Natural killer cell (primary cell): Measurements from ENCODE around the gene ZFHX3. TPM values are rescaled to one million over a fixed set of nuclear protein-coding genes. Genes with fewer than 3 reads are reported as not detected.

Experiments
- ATAC-seq, 3 donors: fragments of 150-1000 bp in 2 of 3; fragments of 200-7000 bp in 1 of 3; cut with Tn5 transposase; 1 replicate in 1 of 3; 2 replicates in 2 of 3; pipeline ENCODE4 v1.10.0; 2021; ENCODE audit warnings: mild to moderate bottlenecking in 2 of 3, moderate library complexity in 2 of 3
- DNase-seq, 2 donors: peaks; one replicate each; pipeline versions ENCODE4 v3.0.0 to v3.0.0-alpha.2; 2013 to 2021; ENCODE audit warnings: mixed read lengths in 1 of 2
- H3K27ac ChIP-seq: one replicate; pipeline ENCODE4 v1.5.1; 2013; ENCODE audit warnings: mild to moderate bottlenecking, low read length
- H3K27me3 ChIP-seq: one replicate; pipeline ENCODE4 v1.6.1; 2013; ENCODE audit warnings: low read length; ENCODE audit not compliant: control insufficient read depth, insufficient read depth
- H3K36me3 ChIP-seq: one replicate; pipeline ENCODE4 v1.6.1; 2013; ENCODE audit warnings: low read length; ENCODE audit not compliant: control insufficient read depth, insufficient read depth
- H3K4me1 ChIP-seq: one replicate; pipeline ENCODE4 v1.6.1; 2013; ENCODE audit warnings: low read length; ENCODE audit not compliant: control insufficient read depth, insufficient read depth
- H3K4me3 ChIP-seq: one replicate; pipeline ENCODE4 v1.5.1; 2013; ENCODE audit warnings: low read length
- H3K9me3 ChIP-seq: one replicate; pipeline ENCODE4 v1.6.1; 2013; ENCODE audit warnings: low read length; ENCODE audit not compliant: control insufficient read depth, insufficient read depth
- H3K27ac Mint-ChIP-seq, 2 donors: one replicate each; pipeline ENCODE4 v1.8.0; 2022; ENCODE audit warnings: mild to moderate bottlenecking in 2 of 2, mixed read lengths in 2 of 2, moderate library complexity in 1 of 2
- H3K27me3 Mint-ChIP-seq, 2 donors: one replicate each; pipeline ENCODE4 v1.8.0; 2022; ENCODE audit warnings: low read depth in 2 of 2, mixed read lengths in 2 of 2
- H3K36me3 Mint-ChIP-seq: one replicate; pipeline ENCODE4 v1.8.0; 2022; ENCODE audit warnings: mixed read lengths
- H3K4me1 Mint-ChIP-seq, 2 donors: one replicate each; pipeline ENCODE4 v1.8.0; 2022; ENCODE audit warnings: mixed read lengths in 2 of 2
- H3K4me3 Mint-ChIP-seq: one replicate; pipeline ENCODE4 v1.8.0; 2022; ENCODE audit warnings: mild to moderate bottlenecking, moderate library complexity, mixed read lengths
- H3K9me3 Mint-ChIP-seq, 2 donors: one replicate each; pipeline ENCODE4 v1.8.0; 2022; ENCODE audit warnings: mixed read lengths in 2 of 2
- WGBS: methylation state at CpG from one replicate; pipeline ENCODE4 v1.1.7; 2013; ENCODE audit warnings: missing lambda C conversion rate; ENCODE audit not compliant: insufficient coverage; 5-methylcytosine and 5-hydroxymethylcytosine counted together
- intact Hi-C: fragments of 100-400 bp; cut with micrococcal nuclease; formaldehyde crosslinking; loops from one replicate; pipeline ENCODE4 v1.14.2; 2022
- total RNA-seq, 4 donors: library from RNA; stranded (reverse); fragments of 120-200 nt in 1 of 4; gene quantifications; one replicate each; pipeline versions ENCODE4 v1.2.3 to v1.2.4, GENCODE V29; 2013 to 2022
- TF ChIP-seq, protein P1 (sequence below): fragments of 200-600 bp; IDR thresholded peaks from one replicate; pipeline ENCODE4 v1.8.0; 2022; ENCODE audit warnings: antibody characterized with exemption

The ZFHX3 gene
- total RNA-seq, 3 donors from 2014 or later (not counting 1 experiment from before 2014, with no cell fraction given) = 5.8 to 7.8 (median 7.5) TPM

DNA sequence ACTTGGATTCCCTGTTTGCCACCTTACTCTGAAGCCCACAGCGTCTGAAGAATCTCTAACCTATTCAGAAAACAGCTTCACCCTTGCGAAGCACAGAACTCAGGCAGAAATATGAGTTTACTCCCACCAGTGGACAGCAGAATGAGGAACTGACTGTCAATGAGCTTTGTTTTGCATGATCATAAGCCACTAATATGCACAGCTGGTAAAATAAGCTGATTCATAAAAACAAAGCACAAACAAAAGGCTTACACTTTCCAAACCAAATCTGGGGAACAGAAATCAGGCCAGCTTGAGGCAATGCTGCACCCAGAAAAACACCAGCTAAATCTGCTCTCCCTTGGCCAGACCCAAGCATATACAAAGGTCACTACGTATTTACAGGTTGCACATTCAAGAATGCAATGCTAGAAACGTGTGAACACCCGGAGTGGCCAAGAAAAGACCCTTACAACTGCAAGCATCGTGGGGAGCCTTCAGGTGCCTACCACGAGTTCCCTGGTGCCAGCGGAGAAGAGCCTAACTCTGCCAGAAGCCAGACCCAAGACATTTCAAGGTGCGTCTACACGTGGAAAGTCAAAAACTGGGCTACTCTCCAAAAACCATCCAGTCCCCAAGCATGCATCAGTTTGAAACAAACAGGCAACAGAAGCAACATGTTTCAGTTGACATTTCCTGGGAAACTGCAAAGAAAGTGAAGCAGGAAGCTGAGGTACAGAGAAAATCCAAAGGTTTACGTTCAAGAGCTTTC, 207.1 kb downstream of the ZFHX3 start:
- Mint-ChIP-seq H3K9me3 (no peaks in the 10 kb centered on the region), H3K4me3 (no peak overlapping the region), H3K36me3 (no peaks in the 10 kb centered on the region), H3K27ac (no peak overlapping the region), H3K4me1 (peaks cover 27 to 28% of the 10 kb centered on the region in 2 donors), H3K27me3 (peaks cover 6 to 16% of the 10 kb centered on the region in 2 donors)
- peaks cover 17% of the 10 kb centered on the region for H3K4me1 ChIP-seq
- intact Hi-C loops = no loop called here
- TF ChIP-seq, protein P1, sequence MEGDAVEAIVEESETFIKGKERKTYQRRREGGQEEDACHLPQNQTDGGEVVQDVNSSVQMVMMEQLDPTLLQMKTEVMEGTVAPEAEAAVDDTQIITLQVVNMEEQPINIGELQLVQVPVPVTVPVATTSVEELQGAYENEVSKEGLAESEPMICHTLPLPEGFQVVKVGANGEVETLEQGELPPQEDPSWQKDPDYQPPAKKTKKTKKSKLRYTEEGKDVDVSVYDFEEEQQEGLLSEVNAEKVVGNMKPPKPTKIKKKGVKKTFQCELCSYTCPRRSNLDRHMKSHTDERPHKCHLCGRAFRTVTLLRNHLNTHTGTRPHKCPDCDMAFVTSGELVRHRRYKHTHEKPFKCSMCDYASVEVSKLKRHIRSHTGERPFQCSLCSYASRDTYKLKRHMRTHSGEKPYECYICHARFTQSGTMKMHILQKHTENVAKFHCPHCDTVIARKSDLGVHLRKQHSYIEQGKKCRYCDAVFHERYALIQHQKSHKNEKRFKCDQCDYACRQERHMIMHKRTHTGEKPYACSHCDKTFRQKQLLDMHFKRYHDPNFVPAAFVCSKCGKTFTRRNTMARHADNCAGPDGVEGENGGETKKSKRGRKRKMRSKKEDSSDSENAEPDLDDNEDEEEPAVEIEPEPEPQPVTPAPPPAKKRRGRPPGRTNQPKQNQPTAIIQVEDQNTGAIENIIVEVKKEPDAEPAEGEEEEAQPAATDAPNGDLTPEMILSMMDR = no peak
- H3K9me3 ChIP-seq = no peaks in the 10 kb centered on the region
- ATAC-seq (no peak), DNase-seq (no peak)
- no peak overlapping the region for H3K27ac ChIP-seq
- WGBS = 71% methylated on average over 11 of the region's 11 CpGs
- H3K4me3 ChIP-seq = no peak overlapping the region
- H3K36me3 ChIP-seq = no peaks in the 10 kb centered on the region
- no peaks in the 10 kb centered on the region for H3K27me3 ChIP-seq

DNA sequence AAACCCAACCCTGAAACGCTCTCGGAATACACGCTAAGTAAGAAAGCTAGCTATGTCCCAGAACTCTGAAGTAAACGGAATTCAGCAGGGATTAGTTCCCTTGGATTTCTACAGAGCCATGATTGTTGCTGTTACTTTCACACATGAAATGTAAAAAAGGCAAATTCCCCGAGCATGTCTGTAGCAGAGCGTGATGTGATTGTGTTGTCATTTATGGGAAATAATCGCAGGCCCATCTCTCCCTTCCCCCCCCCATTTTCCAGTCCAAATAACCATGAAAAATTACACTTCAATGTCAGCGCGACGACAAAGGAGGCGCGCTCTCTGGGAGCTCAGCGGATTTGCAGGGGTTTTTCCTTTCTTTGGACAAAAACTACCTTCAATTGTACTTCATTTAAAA, 209.0 kb downstream of the ZFHX3 start:
- DNase-seq = no peak
- Histone ChIP-seq H3K4me3 (no peak overlapping the region), H3K27ac (no peak overlapping the region), H3K9me3 (no peaks in the 10 kb centered on the region), H3K27me3 (no peaks in the 10 kb centered on the region), H3K36me3 (no peaks in the 10 kb centered on the region), H3K4me1 (peaks cover 4% of the 10 kb centered on the region)
- H3K4me3 Mint-ChIP-seq = no peak overlapping the region
- no peaks in the 10 kb centered on the region for H3K36me3 Mint-ChIP-seq
- 89% methylated on average over 11 of the region's 13 CpGs for WGBS
- peaks cover 0 to 4% of the 10 kb centered on the region in 2 donors for H3K27me3 Mint-ChIP-seq
- H3K9me3 Mint-ChIP-seq = no peaks in the 10 kb centered on the region
- peaks cover 11% of the 10 kb centered on the region in 2 donors for H3K4me1 Mint-ChIP-seq
- no peak for ATAC-seq
- no peak overlapping the region for H3K27ac Mint-ChIP-seq
- TF ChIP-seq, protein P1 = no peak
- intact Hi-C loops = loop anchor here (10.0 kb wide), 1 partner anchor 1486 kb away; no protein-coding TSS in a partner anchor

DNA sequence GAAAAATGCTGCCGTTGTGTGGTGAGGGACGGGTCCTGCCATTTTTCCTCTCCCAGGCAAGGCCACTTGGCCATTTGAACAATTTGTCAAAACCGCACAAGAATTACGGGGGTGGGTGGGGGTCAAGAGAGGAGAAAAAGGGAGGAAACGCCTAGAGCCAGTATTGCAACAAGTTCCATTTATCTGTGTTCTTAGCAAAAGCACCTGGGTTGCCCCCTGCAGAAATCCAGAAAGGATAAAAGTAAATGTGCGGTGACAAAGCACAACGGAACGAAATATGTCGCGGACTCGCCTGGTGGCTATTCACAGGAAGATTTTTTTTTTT, 209.4 kb downstream of the ZFHX3 start:
- intact Hi-C loops = loop anchor here (10.0 kb wide), 1 partner anchor 1486 kb away; no protein-coding TSS in a partner anchor
- H3K4me3 ChIP-seq = no peak overlapping the region
- no peak overlapping the region for H3K27ac Mint-ChIP-seq
- no peaks in the 10 kb centered on the region for H3K36me3 ChIP-seq
- no peaks in the 10 kb centered on the region for H3K9me3 ChIP-seq
- 95% methylated on average over 11 of the region's 11 CpGs for WGBS
- no peaks in the 10 kb centered on the region for H3K27me3 Mint-ChIP-seq
- H3K27ac ChIP-seq = no peak overlapping the region
- H3K27me3 ChIP-seq = no peaks in the 10 kb centered on the region
- TF ChIP-seq, protein P1 = no peak
- ATAC-seq (no peak), DNase-seq (no peak)
- H3K4me1 ChIP-seq = no peaks in the 10 kb centered on the region
- peaks cover 7% of the 10 kb centered on the region in 2 donors for H3K4me1 Mint-ChIP-seq
- no peaks in the 10 kb centered on the region for H3K9me3 Mint-ChIP-seq
- no peaks in the 10 kb centered on the region for H3K36me3 Mint-ChIP-seq
- H3K4me3 Mint-ChIP-seq = no peak overlapping the region
